GM19397 (cell line): Measurements from ENCODE around the gene ZNF584.

Experiments used
- ATAC-seq: cut with Tn5 transposase; IDR thresholded peaks from one replicate; pipeline ENCODE4 v1.9.1; 2021; ENCODE audit warnings: mild to moderate bottlenecking, moderate library complexity; ENCODE audit not compliant: unreplicated experiment

ZNF584 gene

GRCh38 chr19:58460039-58460438, 51.6 kb downstream of the ZNF584 start:
- ATAC-seq: no peak

- ATAC-seq: no peak
Measured at GRCh38 chr19:58466089-58466759, 57.8 kb downstream of the ZNF584 start.

DNA sequence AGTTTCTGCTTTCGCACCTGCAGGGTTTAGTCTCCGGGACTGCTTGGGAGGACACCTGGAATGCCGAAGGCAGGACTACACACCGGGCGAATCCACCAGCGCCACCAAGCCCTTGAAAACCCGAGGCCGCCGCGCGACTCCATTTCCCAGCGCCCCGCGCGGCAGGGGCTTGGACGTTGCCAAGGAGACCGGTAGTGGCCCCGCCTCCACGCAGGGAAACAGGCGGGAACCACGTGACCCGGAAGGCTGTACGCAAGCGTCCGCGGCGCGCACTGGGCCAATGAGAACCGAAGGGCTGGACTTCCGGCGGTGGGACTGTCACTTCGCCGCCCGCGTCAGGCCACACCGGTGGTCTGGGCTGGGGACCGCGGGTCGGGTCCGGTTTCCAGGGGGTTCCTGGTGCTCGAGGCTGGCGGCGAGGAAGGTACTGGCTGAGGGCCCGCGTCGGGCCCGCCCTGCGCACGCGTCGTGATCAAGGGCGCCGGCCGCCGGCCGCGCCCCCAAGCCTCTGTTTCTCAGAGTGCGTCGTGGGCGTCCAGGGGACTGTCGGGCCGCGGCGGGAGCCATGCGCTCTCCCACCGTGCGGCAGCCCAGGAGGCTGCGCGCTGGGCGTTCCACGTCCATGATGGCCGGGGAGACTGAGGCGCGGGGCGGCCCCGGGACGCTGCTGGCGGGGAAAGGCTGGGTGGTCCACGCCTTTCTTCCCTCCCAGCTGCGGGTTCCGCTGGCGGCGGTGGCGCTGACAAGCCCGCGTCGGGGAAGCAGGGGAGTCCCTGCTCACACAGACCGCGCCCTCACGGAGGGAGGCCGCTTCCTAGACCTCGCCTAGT, 58.5 kb downstream of the ZNF584 start, which contains the start of gene ZNF324:
ZNF324 (plus strand) TSS at position 321 of the 830 bp plus-strand sequence. CDS start 2,106 bp downstream, outside the sequence.
- peak; percentile 94 for ATAC-seq
